NCI-H460 (cell line): ENCODE results near the gene MAP4. TPM values are rescaled to one million over a fixed set of nuclear protein-coding genes. Genes with fewer than 3 reads are reported as not detected.
"Not testable (repeated sequence)": the region's sequence is repeated elsewhere in the genome, so short reads cannot be mapped to it uniquely, and the experiment has no call there.

Experiments
- DNase-seq: peaks from one replicate; pipeline ENCODE4 v3.0.0-alpha.2; 2016; ENCODE audit warnings: low read depth; ENCODE audit errors: extremely low read depth
- total RNA-seq: library from RNA; depleted of rRNA; stranded (reverse); fragments of >200 nt; shearing (Covaris generic); gene quantifications from 2 replicates; pipeline ENCODE4 v1.2.3, GENCODE V29; 2014

Gene MAP4
- total RNA-seq, 1 experiment from 2014 or later = 53.4 TPM

DNA sequence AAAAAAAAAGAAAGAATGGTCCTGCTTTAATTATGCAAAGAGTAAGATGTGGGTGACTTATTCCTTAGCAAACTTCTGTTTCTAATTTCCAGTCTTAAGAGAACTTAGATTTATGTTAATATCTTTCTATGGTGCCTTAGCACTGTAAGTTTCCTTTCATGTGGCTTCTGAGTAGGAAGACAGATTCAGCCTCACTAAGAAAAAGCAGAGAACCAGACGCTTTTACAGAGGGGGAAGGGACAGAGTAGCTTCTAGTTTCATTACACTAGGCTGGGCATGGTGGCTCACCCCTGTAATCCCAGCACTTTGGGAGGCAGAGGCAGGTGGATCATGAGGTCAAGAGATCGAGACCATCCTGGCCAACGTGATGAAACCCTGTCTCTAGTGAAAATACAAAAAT is 118.3 kb downstream of the MAP4 start:
- DNase-seq = no peak

DNA sequence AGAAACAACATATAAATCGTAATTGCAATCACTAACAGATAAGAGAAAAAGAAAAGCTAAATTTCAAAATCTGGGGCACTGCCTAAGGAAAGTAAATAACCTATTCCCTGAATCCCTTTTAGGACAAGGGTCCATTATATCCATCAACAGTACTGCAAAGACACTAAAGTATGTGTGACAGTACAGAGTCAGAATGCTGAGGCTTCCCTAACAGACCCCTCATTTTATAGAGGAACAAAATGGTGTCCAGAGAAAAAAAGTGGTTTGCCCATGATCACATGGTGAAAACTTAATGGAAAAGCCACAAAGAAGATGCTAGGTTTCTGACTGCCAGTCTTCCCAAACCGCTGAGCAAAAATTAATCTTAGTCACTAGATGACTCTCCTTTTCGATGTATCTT is 119.5 kb downstream of the MAP4 start:
- no peak for DNase-seq

DNA sequence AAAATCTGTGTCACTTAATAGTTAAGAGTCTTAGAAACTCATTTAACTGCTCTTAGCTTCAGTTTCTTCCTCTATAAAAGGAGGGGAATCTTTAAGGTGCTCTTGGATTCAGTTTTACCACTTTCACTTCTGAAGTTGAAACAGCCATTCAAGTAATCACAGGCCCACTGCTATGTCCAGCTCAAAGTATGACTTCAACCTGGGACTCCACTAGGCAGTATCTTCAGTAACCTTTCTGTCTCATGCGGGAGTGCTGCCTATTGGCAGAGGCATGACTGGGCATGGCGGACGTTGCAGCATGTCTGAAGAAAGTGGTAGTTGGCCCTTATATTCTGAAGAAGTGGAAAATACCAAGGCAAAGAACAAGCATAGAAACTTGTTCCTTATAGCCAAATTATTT is 121.0 kb downstream of the MAP4 start:
- DNase-seq = no peak

GRCh38 chr3:47892286-47893040 is 123.8 kb downstream of the MAP4 start:
- no peak for DNase-seq

- no peak for DNase-seq
Observed at GRCh38 chr3:47891613-47892005, 124.6 kb downstream of the MAP4 start.

- DNase-seq = no peak
Observed at GRCh38 chr3:47890828-47891612, 125.2 kb downstream of the MAP4 start.

GRCh38 chr3:47890126-47890827 is 125.9 kb downstream of the MAP4 start:
- DNase-seq = no peak

GRCh38 chr3:47888986-47889757 is 127.0 kb downstream of the MAP4 start:
- no peak for DNase-seq

GRCh38 chr3:47887991-47888390 is 128.2 kb downstream of the MAP4 start:
- DNase-seq = not testable (repeated sequence)

- DNase-seq = no peak
Observed at GRCh38 chr3:47885168-47885567, 131.0 kb downstream of the MAP4 start.

GRCh38 chr3:47884603-47885002 is 131.6 kb downstream of the MAP4 start:
- no peak for DNase-seq

DNA sequence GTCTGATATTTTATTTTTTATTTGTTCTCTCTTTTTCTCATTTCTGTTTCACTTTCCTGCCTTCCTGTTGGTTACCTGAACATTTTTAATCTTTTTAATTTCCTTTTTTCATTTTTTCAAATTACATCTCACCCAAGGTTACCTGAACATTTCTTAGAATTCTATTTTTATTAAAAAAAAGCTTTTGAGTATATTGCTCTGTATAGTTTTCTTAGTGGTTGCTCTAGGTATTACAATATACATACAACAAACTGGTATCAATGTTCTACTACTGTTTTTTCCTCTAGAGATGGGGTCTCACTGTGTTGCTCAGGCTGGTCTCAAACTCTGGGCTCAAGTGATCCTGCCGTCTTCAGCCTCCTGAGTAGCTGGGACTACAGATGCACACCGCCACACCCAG is 133.9 kb downstream of the MAP4 start:
- no peak for DNase-seq

DNA sequence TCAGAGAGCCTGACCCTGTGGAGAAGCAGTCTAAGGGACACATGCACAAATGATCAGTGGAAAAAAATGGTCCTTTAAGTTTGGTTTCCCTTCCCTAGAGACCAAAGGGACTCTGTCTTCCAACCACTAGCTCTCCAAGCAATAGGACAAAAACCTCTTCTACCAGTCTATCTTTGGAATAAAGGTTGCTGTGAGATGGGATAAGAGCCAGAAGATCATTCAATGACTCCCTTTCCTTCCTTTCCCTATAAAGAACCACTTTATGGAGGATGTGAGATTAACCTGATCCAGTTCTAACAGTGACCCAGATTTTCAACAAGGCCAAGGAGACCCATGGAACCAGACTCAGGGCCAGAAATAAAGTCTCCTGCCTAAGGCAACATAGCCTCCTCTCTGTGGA is 138.5 kb downstream of the MAP4 start:
- no peak for DNase-seq

- DNase-seq = no peak
Observed at GRCh38 chr3:47877290-47877689, 138.9 kb downstream of the MAP4 start.

DNA sequence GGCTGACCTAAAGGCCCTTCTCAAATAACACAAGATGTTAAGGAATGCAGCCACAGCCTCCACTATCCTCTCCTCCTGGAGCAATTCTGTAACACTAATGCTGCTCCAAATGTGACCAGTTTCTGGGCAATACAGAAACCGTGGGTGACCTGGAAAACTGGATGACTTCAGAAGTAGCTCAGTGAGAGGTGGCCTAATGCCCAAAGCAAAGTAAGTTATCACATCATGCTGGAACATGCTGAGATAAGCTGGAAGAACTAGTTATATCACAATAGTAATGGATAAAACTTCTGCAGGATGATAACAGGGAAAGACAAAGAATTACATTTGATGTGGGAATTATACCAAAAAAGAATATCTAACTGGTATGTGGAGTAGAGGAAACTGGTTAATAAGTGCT is 141.3 kb downstream of the MAP4 start:
- DNase-seq = no peak

DNA sequence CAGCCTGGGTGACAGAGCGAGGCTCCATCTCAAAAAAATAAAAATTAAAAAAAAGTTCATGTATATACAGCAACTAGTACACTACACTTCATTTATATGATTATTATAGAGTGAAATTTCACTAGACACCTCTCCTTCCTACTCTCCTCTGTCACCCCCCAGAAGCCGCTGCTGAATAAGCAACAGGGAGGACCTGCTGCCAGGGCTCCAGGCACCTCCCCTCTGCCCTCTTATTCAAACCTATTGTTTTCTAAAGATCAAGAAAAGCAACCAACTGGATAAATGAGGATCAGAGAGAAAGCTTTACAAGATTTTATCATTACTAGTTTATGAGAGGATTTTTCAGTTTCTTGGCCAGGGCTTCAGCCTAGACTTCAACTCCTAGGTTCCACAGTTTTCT is 141.8 kb downstream of the MAP4 start:
- no peak for DNase-seq

DNA sequence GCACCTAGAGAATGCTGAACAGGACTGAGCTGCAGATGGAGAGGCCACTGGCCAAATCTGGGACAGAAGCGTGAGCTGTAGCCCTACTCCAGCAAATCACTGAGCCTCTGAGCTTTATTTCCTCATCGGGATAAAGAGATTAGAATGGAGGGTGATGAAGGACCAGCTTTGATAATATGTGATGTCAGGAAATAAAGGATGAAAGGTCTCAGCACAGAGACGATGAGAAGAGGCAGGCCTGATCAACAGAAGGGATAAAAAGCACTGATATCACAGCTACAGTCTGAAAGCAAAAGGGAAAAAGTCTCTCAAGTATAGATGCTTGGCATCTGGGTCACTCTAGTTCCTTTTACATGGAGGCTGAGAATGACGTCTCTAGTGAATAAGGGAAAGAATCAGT is 143.3 kb downstream of the MAP4 start:
- DNase-seq = no peak

DNA sequence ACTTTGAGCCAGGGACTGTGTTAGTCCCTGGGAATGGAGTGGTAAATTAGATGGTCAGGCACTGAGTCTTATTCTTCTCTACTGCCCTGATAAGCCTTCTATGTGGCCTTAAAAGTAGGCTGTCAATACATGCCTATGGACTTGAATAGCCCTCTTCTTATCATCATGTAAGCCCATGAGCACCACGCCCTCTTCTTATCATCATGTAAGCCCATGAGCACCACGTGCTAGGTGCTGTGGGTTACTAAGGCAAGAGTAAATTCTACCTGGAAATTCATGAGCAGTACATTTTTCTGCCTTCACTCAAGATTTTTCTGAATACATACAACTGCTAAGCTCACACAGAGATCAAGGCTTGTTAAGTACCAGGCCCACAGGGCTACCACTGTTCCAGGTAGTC is 144.8 kb downstream of the MAP4 start:
- DNase-seq = no peak

- no peak for DNase-seq
Observed at GRCh38 chr3:47870702-47871260, 145.4 kb downstream of the MAP4 start.

GRCh38 chr3:47870156-47870555 is 146.1 kb downstream of the MAP4 start:
- no peak for DNase-seq

- DNase-seq = no peak
Observed at GRCh38 chr3:47868306-47868705, 147.9 kb downstream of the MAP4 start.
